Prostate gland (tissue), 2 donors: ENCODE data around the gene SPOCK1.

Experiments used
- CTCF ChIP-seq, 4 experiments: fragments of 200-600 bp in 2 of 4; fragments of 450-650 bp in 2 of 4; sonication (generic) in 2 of 4; IDR thresholded peaks; 1 replicate in 3 of 4; 2 replicates in 1 of 4; pipeline ENCODE4 v1.5.1; 2016 to 2019; ENCODE audit warnings: antibody characterized with exemption in 4 of 4, mild to moderate bottlenecking in 2 of 4, moderate library complexity in 2 of 4
- POLR2A ChIP-seq: fragments of 450-650 bp; IDR thresholded peaks from one replicate; pipeline ENCODE4 v1.6.1; 2016; ENCODE audit warnings: antibody characterized with exemption, mild to moderate bottlenecking

DNA sequence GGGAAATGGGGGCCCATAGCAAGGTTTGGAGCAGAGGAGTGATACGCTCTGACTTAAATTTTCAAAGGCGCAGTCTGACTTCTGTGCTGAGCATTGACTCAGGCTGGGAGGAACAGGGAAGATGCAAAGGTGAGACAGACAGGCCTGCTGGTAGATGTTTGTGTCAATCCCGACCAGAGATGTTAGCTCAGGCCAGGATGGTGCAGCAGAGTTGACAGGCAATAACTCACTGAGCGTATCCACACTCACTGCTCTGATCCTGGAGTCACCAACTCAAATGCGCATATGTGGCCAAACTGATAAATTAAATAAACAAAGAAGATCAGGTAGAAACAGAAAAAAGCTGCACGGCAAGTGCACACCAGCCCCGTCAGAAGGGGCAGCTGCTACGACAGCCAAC is 95.3 kb downstream of the SPOCK1 start:
- TF ChIP-seq CTCF (IDR thresholded peaks at IDR 0.05) (no peak), POLR2A (no peak)
